ENCODE results near the gene C3orf62.
A peak's percentile ranks its signal among the peaks of the same experiment; 100 is the strongest.

C3orf62 gene

DNA sequence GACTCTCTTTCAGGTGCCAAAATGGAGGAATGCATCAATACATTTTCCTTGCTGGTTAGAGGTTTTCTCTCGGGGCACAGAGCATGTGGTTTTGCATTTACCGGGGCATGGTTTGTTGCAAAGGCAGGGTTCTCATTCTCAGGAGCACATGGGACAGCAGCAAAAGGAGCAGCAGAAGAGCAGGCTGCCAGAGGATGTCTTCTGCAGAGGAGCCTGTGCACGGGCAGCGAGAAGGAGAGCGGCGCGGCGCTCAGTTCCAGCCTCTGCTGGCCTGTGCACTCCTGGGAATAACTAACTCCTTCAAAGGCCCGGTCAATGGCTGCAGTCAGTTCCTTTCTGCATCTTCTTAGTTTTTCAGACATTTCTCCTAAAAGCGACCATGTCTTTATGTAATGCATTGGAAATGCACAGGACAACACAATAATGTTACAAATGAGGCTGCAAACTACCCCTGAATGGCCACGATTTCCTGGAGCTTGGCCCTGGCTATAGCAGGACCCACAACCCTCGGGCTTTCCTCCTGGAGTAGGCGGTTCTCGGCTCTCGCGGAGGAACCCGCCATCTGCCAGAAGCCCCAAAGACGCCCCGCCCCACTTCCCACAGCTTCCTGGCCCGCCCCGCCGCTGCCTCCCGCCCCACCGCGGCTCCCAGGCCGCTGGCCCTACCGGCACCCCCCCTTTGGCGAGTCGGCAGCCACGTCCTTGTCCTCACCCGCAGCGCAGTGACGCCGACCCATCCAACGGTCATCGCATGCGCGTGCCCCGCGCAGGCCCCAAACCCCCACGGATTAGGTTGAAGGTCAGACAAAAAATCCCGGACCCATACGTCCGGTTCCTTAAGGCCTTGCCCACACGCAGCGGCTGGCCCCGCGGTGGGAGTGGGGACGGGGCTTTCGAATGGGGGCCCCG lies at the start of gene C3orf62:
C3orf62 (minus strand) TSS at position 758 of the 908 bp plus-strand sequence; CDS start at position 398, 360 bp downstream.
- DNase-seq: peak; percentile 88

DNA sequence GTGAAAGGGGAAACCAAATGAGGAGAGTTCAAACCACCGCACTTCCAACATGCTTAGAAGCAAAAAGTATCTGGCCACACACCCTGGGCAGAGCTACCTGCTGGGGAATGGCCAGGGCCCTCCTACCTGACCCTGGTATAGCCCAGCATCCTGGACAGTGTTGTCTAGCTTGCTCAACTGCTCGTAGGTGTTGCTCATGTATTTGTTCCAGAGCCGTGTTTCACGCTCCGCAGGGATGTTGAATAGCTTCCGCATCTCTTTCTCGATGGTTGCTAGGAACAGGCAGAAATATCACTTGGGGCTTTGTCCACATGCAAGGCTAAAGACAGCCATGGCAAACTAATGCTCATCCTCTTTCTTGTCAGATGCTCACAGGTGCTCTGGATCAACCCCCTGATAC lies 47.7 kb upstream of the C3orf62 start:
- DNase-seq: no peak

DNA sequence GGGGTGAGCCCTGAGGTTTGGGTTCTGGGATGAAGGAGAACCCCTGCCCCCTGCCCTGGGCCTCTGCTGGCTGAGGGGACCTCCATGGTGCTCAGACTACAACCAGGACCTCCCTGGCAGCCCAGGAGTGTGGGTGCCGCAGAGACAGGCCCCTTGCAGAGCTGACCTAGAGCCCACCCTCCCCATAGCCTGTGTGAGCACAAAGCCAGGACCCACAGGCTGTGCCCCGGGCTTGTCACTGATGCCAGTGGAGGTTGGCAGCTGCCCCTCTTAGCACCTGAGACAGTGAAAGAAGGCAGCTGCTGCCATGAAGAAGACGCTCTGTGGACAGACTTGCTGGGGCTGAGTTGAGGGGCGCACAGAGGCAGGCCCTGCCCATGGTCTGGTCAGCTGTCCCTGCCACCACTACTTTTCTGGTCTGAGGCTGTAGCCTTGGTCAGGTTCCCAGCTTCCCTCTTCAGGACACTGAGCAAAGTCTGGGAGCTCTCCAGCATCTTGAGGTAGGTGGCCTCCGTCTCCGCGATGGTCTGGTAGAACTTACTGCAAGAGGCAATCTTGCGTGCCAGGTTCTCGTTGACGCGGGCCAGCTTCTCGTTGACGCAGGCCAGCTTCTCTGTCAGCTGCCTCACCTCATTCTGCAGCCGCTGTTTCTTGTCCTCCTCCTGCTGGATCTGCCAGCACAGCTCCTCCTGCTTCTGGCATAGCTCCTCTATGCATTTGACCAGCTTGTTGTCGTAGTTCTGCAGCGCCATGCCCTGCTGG lies 39.8 kb upstream of the C3orf62 start:
- no peak for DNase-seq

DNA sequence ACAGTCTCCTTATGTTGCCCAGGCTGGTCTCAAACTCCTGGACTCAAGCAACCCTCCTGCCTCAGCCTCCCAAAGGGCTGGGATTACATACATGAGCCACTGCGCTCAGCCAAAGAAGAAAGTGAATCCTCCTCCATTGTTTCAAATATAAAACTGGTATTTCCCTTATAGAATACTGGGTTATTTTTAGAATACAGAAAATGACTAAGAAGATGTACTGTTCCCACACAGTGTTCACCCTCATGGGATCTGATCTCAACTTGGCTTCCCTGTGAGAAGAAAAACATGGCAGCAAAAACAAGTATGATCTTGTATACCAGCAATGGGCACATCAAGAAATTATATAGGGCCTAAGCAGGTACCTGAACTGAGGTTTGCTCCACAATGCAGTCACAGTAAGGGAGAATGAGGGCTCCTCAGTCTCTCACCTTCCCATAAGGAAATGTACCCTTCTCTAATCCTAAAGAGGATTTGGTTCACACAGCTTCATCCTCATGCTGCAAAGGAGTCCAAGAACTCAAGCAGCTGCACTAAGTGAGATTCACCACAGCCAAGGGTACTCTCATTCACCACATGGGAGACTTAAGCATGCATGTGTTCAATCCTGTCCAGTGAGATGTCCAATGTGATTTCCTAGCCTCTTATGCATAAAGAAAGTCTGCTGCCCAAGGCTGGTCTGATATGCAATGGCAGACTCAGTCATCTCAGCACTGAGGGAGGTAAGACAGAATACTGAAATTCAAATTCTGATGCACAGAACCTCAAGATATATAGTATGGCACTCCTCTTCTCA lies 37.1 kb upstream of the C3orf62 start:
- DNase-seq: no peak

DNA sequence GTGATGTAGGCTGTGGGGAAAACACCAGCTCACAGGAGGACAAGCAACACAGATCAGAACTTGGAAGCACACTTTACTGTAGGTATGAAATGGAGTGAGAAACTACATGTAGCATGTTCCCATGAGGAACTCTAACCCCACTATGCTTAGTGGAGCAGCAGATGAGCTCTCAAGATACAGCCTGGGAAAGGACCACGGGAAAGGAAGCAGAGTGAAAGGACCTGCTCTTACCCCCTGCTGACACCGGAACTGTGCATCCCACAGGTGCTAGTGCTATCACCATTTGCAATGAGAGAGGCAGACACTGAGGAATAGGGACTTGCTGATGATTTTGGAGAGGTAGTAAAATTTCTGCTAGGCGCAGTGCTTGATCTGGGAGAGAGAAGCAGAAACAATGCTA lies 34.3 kb upstream of the C3orf62 start:
- DNase-seq: no peak

DNA sequence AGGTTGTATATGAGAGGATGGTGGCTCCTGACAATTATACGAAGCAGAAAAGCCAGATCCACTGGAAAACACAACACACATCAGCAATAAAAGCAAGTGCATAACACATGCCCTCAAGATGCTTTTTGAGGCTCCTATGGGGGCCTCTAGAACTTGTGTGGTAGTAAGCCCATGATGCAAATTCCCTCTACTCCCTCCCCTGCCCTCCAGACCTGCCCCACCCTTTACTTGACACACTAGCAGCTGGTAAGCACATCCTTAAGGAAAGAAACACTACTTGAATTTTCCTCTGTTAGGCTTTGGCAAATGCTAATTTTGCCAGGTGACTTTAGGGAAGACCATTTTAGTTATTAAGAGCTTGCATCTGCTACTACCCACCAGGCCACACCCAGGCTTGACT lies 33.6 kb upstream of the C3orf62 start:
- no peak for DNase-seq

DNA sequence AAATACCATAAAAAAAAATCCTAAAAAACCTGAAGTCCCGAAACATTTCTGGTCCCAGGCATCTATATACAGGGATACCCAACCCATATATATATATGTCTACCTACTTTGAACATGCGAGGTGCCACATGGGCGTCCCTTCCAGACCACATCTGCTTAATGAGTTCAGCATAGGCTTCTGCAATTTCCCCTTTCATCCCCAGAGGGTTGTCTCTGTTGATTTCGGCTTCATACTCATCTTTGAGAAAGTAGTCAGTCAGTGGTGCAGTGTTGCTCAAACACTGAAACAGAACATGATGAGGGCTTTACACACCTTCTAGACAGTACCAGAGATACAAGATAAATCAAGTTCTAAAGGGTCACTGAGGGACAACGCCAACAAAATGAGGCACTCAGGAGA lies 28.6 kb upstream of the C3orf62 start:
- no peak for DNase-seq

DNA sequence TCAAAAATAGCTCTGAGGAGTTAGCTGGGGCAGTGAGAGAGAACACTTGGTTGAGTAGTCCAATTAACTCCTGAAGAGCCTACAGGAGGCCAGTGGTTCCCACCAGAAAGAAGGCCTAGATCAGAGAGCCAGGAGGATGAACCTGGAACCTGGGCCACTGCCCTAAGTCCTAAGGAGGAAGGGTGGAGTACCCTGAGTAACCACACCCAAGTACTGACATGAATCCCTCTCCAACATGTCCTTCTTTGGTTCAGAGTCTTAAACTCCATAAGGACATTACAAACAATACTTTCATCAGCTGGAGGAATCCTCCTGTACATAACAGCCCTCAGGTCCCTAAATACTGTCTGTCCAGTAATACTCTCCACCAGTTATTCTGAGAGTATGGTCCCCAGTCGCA lies 25.6 kb upstream of the C3orf62 start:
- DNase-seq: no peak

DNA sequence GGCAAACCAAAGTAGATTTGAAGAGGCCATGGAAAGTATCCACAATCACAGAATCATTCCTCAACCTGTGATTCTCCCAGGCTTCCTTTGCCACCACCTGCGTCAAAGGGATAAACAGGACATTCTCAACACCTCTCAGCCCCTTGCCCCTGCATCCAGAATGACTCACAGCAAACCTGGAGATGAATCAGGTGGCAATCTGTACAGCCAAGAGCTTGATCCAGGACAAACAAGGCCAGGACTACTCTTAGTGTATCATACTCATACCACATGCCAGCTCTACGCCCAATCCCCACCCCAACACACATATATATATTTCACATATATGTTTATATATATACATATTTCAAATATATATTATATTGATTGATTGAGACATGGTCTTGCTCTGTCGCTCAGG lies 23.6 kb upstream of the C3orf62 start:
- no peak for DNase-seq

DNA sequence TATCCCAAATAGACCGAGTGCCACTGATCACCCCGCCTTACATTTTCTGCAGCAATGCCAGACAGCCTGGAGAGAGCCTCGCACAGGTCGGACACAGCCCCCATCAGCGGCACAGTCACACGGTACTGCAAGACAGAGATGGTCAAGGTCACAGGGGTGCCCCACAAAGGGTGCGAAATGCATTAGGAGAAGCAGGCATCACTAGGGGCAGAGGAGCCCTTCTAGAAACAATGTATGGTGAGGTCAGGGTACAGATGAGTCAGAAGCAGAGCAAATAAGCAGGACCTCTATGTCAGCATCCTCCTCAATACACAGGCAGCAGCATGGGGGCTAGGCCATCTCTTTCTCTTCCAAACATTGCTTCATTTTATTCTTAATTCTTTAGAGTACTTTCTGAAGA lies 21.5 kb upstream of the C3orf62 start:
- DNase-seq: no peak

DNA sequence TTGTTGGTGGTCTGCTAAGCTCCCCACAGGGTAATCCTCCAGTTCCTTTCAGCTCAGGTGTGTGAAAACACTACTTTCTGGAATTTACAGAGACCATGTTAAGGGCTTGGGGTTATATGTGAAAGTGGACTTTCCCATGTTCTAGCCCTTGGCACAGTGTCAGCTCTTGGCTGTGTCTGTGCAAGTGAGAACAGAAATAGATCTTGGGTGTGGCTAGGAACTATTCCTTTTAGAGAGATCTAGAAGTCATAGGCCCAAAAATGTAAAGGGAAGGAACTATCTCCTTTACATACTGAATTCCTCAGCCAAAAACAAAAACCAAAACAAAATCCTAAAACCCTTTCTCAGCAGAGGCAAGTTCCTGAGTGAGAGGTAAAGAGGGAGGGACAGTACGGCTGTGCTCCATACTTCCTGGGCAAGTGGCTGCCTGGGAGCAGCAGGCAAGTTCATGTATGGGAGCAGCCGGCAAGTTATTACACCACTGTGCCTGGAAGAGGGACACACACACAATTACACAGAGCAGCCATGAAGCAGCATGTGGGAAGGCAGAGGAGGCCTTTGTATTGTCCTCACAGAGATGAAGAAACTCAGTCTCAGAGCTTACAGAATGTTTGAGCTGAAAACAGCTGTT lies 19.9 kb upstream of the C3orf62 start:
- no peak for DNase-seq

DNA sequence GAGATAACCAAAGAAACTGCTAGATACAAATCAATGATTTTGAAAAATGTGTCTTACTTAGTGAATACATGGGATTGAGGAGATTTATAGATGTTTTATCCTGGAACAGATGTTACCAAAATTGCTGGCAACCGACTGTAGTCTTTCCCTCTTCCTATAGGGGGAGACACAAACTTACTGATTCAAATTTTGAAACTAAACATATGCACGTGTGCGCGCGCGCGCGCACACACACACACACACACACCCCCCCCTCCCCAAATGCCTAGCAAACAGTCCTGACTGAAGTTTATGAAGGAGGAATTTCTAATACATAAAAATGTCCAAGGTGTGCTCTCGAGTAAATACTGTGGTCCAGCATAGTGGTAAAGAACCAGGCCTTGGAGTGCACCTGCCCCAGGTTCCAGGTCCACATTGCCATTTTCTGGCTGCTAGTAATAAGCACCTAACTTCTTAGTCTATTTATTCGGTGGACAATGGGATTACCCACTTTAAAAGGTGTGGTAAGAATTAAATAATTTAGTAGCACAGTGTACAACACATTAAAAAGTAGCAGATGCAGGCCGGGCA lies 18.5 kb upstream of the C3orf62 start:
- peak; percentile 45 for DNase-seq

DNA sequence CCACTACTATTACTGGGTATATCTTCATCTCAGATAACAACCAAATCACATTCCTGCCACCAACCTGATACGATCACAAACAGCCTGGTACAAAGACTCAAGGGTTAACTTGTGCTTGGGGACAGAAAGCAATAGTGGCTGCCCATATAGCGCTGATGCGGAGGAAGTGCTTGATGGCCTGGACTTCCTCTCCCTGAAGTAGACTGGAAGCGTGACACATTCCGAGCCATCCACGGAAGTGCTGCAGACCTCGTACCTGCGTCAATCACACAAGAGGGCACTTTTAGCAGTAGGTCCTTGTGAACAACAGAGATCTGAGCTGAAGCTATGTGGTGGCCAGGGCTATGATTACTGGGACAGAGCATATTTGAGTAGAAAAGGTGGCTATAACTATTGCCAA lies 17.3 kb upstream of the C3orf62 start:
- DNase-seq: no peak

DNA sequence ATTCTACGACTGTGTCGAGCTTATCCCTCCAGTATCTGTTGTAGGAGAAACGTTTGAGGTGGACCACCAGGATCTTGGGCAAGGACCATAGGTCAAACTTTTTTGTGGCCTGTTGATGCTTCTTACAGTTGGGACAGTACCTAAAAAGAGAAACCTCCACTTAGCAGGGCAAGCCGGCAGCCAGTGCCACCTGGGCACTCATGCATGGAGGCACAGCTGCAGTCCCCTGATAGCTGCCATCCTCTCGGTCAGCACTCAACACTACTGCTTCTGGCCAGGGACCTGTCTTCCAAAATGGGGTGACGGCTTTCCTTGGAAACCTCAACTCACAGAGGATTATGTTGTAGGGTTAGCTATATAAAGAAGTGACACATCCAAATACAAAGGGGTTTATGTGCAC lies 7.0 kb upstream of the C3orf62 start:
- no peak for DNase-seq

DNA sequence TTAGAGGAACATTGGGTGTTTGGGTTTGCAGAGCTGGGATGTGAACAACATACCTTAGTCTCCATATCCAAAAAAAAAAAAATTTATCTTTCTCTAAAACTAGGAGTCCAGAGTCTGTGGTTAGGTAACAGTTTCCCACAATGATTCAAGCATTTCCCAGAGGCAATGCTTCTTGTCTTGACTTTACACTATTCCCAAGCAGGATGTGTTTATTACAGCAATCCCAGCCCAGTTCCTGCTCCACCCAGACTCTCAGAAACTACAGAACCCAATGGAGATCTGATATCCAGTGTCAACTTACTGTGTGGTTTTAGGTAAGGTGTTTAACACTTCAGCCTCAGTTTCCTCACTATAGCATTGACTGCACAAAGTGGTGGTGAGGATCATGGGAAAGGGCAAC lies 2.3 kb upstream of the C3orf62 start:
- no peak for DNase-seq

DNA sequence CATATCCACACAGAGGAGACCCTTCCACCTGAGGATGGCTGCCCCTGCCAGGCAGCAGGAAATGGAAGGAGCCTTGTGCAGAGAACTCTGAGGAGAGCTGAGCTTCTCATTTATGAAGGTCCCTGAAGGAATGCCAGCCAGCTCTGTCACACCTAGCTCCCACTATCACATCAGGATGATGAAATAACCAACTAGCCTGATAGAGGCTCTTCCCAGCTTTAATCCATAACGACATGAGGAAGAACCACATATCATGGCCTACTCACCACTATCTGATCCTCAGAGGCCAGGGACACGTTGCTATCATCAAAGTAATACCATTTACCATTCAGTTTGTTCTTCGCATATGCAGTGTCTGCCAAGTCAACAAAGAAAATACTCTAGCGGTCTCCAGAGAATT lies 1.5 kb upstream of the C3orf62 start:
- DNase-seq: no peak

DNA sequence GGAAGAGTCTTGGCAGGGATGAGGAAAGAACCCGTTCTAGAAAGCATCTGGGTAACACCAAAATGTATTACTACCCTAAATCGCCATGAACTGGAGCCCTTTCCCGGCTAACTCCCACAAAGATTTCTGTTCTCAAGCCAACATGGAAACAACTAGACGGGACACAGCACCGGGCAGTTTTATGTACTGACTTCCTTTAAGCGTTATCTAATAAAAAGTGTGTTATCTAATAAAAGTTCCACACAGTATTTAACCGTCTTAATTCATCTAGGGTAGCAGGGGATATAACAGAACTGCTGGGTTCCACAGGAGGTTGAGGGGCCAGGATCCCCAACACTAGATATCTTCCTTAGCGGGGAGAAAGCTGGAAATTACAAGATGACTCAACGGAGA lies 347 bp upstream of the C3orf62 start:
- DNase-seq: no peak

DNA sequence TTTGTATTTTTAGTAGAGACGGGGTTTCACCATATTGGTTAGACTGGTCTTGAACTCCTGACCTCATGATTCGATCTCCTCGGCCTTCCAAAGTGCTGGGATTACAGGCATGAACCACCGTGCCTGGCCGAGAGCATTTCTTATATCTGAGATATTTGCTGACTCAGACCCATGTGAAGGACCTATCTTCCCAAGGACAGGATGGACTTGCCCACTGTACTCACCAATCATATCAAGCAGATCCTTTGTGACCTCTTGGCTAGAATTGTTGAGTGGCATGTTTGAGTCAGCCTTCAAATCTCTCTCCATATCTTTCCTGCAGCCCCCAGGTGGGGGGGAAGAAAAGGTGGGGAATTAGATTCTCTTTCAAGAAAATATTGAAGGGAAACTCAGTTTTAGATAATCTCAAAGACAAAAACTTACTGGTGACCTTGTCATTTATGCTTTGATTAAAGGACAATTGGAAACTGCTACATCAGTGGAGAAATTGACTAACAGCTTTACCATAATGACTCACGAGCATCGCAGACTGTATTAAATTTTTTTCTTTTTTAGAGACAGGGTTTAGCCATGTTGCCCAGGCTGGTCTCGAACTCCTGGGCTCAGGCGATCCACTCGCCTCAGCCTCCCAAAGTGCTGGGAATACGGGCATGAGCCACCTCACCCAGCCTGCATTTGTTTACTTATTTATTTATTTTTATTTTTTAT lies 3.1 kb downstream of the C3orf62 start:
- DNase-seq: peak; percentile 19

DNA sequence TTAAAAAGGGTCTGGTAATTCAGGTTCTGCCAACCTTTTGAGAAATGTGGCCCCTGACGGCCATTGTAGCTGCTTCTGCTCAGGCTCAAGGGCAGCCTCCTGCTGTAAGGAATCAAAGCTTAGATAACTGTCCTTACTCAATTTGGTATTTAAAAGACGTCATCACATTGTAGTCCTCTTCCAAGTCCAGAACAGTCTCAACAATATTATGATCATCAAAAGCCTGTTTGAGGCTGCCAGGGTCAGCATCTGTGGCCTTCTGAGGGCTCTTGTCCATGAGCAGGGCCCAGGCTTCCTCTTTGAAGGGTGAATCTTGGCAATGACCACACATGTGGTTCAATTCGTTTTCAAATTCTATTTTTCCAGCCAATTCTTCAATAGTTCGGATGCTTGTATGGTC lies 6.0 kb downstream of the C3orf62 start:
- DNase-seq: no peak

DNA sequence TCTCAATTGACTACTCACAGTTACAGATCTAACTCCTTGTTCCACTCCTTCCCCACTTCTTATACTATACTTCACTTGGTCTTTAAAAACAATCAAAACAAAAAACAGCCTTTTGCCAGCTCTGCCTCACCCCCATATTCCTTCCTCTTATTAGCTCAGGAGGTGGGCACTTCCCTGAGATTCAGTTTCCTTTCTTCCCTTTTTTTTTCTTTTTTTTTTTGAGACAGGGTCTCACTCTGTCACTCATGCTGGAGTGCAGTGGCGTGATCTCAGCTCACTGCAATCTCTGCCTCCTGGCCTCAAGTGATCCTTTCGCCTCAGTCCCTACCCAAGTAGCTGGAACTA lies 6.9 kb downstream of the C3orf62 start:
- no peak for DNase-seq

DNA sequence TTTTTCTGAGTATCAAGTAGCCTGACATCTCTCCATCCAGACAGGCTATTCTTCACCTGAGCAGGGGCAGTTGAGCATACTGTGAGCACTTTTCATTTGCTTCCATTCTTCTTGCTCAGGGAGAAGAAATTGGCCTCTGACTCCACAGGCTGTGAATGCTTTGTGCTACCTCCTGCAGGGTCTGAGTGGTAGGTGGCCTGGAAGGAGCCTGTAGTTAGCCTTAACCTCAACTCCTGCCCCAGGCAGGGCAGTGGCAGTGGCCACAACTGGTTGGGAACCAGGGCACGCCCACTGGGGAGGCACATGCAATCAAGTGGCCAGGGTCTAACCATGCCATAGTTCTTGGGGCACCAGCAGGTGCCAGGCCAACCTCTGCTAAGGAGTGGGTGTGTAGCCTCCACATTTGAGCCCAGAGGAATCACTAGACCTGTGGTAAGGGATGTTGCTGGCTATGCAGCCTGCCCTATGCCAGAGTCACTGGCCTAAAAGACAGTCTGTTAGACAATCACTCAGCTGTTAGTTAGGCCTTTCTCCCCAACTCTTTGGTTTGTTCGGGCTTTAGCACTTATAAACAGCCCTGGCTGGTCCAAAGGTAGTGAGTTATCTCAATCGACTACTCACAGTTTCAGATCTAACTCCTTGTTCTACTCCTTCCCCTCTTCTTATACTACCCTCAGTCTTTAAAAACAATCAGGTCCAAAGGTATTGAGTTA lies 7.4 kb downstream of the C3orf62 start:
- no peak for DNase-seq
